SU-DHL-6 (cell line): Measurements from ENCODE around the gene ZNF18.

ENCODE experiments used
- H2AFZ ChIP-seq: fragments of 200-600 bp; sonication (generic); 2 replicates; pipeline ENCODE4 v1.6.1; 2014; ENCODE audit warnings: low read depth, mild to moderate bottlenecking, moderate library complexity, mixed read lengths, antibody characterized with exemption, low read length; ENCODE audit not compliant: severe bottlenecking
- H3F3A ChIP-seq: fragments of 200-600 bp; shearing (Covaris generic); 2 replicates; pipeline ENCODE4 v1.6.0; 2016; ENCODE audit warnings: antibody characterized with exemption, mild to moderate bottlenecking; ENCODE audit not compliant: insufficient read depth
- H3K27ac ChIP-seq: fragments of 200-600 bp; sonication (generic); 2 replicates; pipeline ENCODE4 v1.5.1; 2016; ENCODE audit warnings: low read depth, mild to moderate bottlenecking, low read length, moderate library complexity, mixed read lengths
- H3K27me3 ChIP-seq: fragments of 200-600 bp; sonication (generic), shearing (Covaris generic); 2 replicates; pipeline ENCODE4 v1.6.0; 2014; ENCODE audit warnings: mild to moderate bottlenecking, low read length
- H3K36me3 ChIP-seq: fragments of 200-600 bp; sonication (generic); 2 replicates; pipeline ENCODE4 v1.6.1; 2014; ENCODE audit warnings: mild to moderate bottlenecking, low read length, mixed read lengths
- H3K4me2 ChIP-seq: fragments of 300-600, 200-600 bp; shearing (Covaris generic), sonication (generic); 2 replicates; pipeline ENCODE4 v1.6.0; 2014; ENCODE audit warnings: low read length, low read depth, mild to moderate bottlenecking; ENCODE audit not compliant: poor library complexity, severe bottlenecking
- H3K4me3 ChIP-seq: fragments of 200-600 bp; sonication (generic); 2 replicates; pipeline ENCODE4 v1.5.1; 2014; ENCODE audit warnings: antibody characterized with exemption, low read length, mild to moderate bottlenecking, mixed read lengths; ENCODE audit not compliant: insufficient read depth, poor library complexity, severe bottlenecking
- H3K79me2 ChIP-seq: fragments of 200-600 bp; sonication (generic); 2 replicates; pipeline ENCODE4 v1.6.1; 2014; ENCODE audit warnings: mild to moderate bottlenecking, low read length, moderate library complexity; ENCODE audit not compliant: insufficient read depth
- H3K9ac ChIP-seq: fragments of 200-600 bp; sonication (generic); 2 replicates; pipeline ENCODE4 v1.7.0; 2014; ENCODE audit warnings: mild to moderate bottlenecking, low read length
- H3K9me2 ChIP-seq: fragments of 200-600 bp; sonication (generic); replicated peaks from 2 replicates; pipeline ENCODE4 v1.6.1; 2014; ENCODE audit warnings: low read length; ENCODE audit not compliant: insufficient read depth
- H3K9me3 ChIP-seq: fragments of 200-600 bp; sonication (generic); 2 replicates; pipeline ENCODE4 v1.6.1; 2014; ENCODE audit warnings: low read length, mixed read lengths; ENCODE audit not compliant: insufficient read depth
- H4K20me1 ChIP-seq: fragments of 200-600 bp; sonication (generic); 2 replicates; pipeline ENCODE4 v1.6.1; 2014; ENCODE audit warnings: low read depth, mild to moderate bottlenecking, antibody characterized with exemption, low read length, moderate library complexity, mixed read lengths
- CTCF ChIP-seq: fragments of 200-600 bp; sonication (generic); IDR thresholded peaks from one replicate; pipeline ENCODE4 v1.5.1; 2017; ENCODE audit warnings: antibody characterized with exemption, mild to moderate bottlenecking, low read length, moderate library complexity; ENCODE audit not compliant: insufficient read depth, poor library complexity, severe bottlenecking
- EZH2phosphoT487 ChIP-seq: fragments of 200-600 bp; sonication (generic), shearing (Covaris generic); conservative IDR thresholded peaks from 2 replicates; pipeline ENCODE4 v1.6.1; 2018; ENCODE audit warnings: mild to moderate bottlenecking, antibody characterized with exemption, low read length, moderate library complexity, mixed read lengths

The ZNF18 gene

GRCh38 chr17:11969565-11969964 is 27.7 kb downstream of the ZNF18 start:
- no peak for TF ChIP-seq EZH2phosphoT487
- no peak for TF ChIP-seq CTCF

GRCh38 chr17:11954936-11955335 is 42.3 kb downstream of the ZNF18 start:
- no peak overlapping the region for H2AFZ ChIP-seq
- no peaks in the 10 kb centered on the region for H3F3A ChIP-seq
- TF ChIP-seq EZH2phosphoT487 (no peak), CTCF (no peak)
- no peaks in the 10 kb centered on the region; the same call in 1 of the 2 replicates for H3K36me3 ChIP-seq
- no peak overlapping the region for H3K4me3 ChIP-seq
- H3K9ac ChIP-seq, result no peak overlapping the region
- no peaks in the 10 kb centered on the region for H3K9me3 ChIP-seq
- H4K20me1 ChIP-seq, result no peaks in the 10 kb centered on the region
- no peak overlapping the region for H3K4me2 ChIP-seq
- no peak overlapping the region for H3K27ac ChIP-seq
- H3K79me2 ChIP-seq, result no peaks in the 10 kb centered on the region
- no peaks in the 10 kb centered on the region for H3K27me3 ChIP-seq
- no peaks in the 10 kb centered on the region for H3K9me2 ChIP-seq

More at GRCh38 chr17:11969565-11969964, 27.7 kb downstream of the ZNF18 start:
- Histone ChIP-seq H3K9ac (no peak overlapping the region), H3K36me3 (no peaks in the 10 kb centered on the region), H3K79me2 (no peaks in the 10 kb centered on the region), H3K27me3 (no peaks in the 10 kb centered on the region), H4K20me1 (no peaks in the 10 kb centered on the region), H3K9me2 (no peaks in the 10 kb centered on the region), H3K4me3 (no peak overlapping the region), H3K27ac (no peak overlapping the region), H3F3A (no peaks in the 10 kb centered on the region), H2AFZ (no peak overlapping the region), H3K9me3 (no peaks in the 10 kb centered on the region), H3K4me2 (no peak overlapping the region)

GRCh38 chr17:11953924-11954323 is 43.4 kb downstream of the ZNF18 start:
- no peaks in the 10 kb centered on the region for H3K9me2 ChIP-seq
- H3K9ac ChIP-seq, result no peak overlapping the region
- no peaks in the 10 kb centered on the region for H3F3A ChIP-seq
- H4K20me1 ChIP-seq, result no peaks in the 10 kb centered on the region
- no peak for TF ChIP-seq CTCF
- no peak for TF ChIP-seq EZH2phosphoT487
- no peaks in the 10 kb centered on the region for H3K79me2 ChIP-seq
- no peaks in the 10 kb centered on the region for H3K9me3 ChIP-seq
- H3K27ac ChIP-seq, result no peak overlapping the region
- H3K36me3 ChIP-seq, result no peaks in the 10 kb centered on the region; the same call in 1 of the 2 replicates
- no peaks in the 10 kb centered on the region for H3K27me3 ChIP-seq
- no peak overlapping the region for H2AFZ ChIP-seq
- H3K4me3 ChIP-seq, result no peak overlapping the region
- no peak overlapping the region for H3K4me2 ChIP-seq

GRCh38 chr17:11952610-11953009 is 44.7 kb downstream of the ZNF18 start:
- no peaks in the 10 kb centered on the region for H3F3A ChIP-seq
- no peaks in the 10 kb centered on the region for H3K9me3 ChIP-seq
- no peaks in the 10 kb centered on the region for H3K9me2 ChIP-seq
- H2AFZ ChIP-seq, result no peak overlapping the region
- no peak overlapping the region for H3K4me2 ChIP-seq
- no peak overlapping the region for H3K9ac ChIP-seq
- no peak overlapping the region for H3K27ac ChIP-seq
- H3K79me2 ChIP-seq, result no peaks in the 10 kb centered on the region
- H3K27me3 ChIP-seq, result no peaks in the 10 kb centered on the region
- no peak for TF ChIP-seq EZH2phosphoT487
- no peak for TF ChIP-seq CTCF
- H3K4me3 ChIP-seq, result no peak overlapping the region
- no peaks in the 10 kb centered on the region for H4K20me1 ChIP-seq
- no peaks in the 10 kb centered on the region; the same call in 1 of the 2 replicates for H3K36me3 ChIP-seq
